Panc1 (cell line): ENCODE results near the gene TMEM151B. TPM values are rescaled to one million over a fixed set of nuclear protein-coding genes. Genes with fewer than 3 reads are reported as not detected.

Experiments
- ATAC-seq: fragments of 200-7000 bp; cut with Tn5 transposase; 2 replicates; pipeline ENCODE4 v1.9.1; 2020; ENCODE audit warnings: mild to moderate bottlenecking, moderate library complexity
- BruUV-seq: library from RNA; stranded (reverse); fragments of 400-500 nt; replicated peaks from 2 replicates; lab custom pipeline; 2021; lab: Mats Ljungman, UMichigan
- CTCF ChIA-PET: fragments of 300-600 bp; sonication (Branson Sonifier 250); formaldehyde crosslinking; loops from one replicate; lab custom pipeline; 2022; ENCODE audit warnings: antibody characterized with exemption; lab: Charles Lee
- POLR2A ChIA-PET: fragments of 300-600 bp; sonication (Branson Sonifier 250); formaldehyde crosslinking; loops from one replicate; lab custom pipeline; 2022; ENCODE audit warnings: antibody characterized with exemption; lab: Charles Lee
- DNase-seq: peaks from one replicate; pipeline ENCODE4 v3.0.0-alpha.2; 2010; ENCODE audit warnings: low read depth, low spot score
- H3K27ac ChIP-seq: 2 replicates; pipeline ENCODE4 v1.5.1; 2011; ENCODE audit warnings: mild to moderate bottlenecking, low read length, inconsistent platforms
- H3K27me3 ChIP-seq: fragments of 200-500 bp; sonication (Bioruptor generic); 2 replicates; pipeline ENCODE4 v1.6.0; 2014; ENCODE audit warnings: low read length, inconsistent platforms; ENCODE audit not compliant: control insufficient read depth, insufficient read depth
- H3K36me3 ChIP-seq: fragments of 200-500 bp; sonication (Bioruptor generic); 2 replicates; pipeline ENCODE4 v1.5.1; 2014; ENCODE audit warnings: inconsistent platforms, mild to moderate bottlenecking, low read length, moderate library complexity; ENCODE audit not compliant: control insufficient read depth, insufficient read depth
- H3K4me1 ChIP-seq: 2 replicates; pipeline ENCODE4 v1.5.1; 2011; ENCODE audit warnings: inconsistent platforms, mild to moderate bottlenecking, low read length, moderate library complexity; ENCODE audit not compliant: control insufficient read depth, insufficient read depth
- H3K4me3 ChIP-seq, 2 experiments: 2 replicates each; pipeline ENCODE4 v1.5.1; 2011 to 2012; ENCODE audit warnings: low read depth in 2 of 2, low read length in 2 of 2, mild to moderate bottlenecking in 2 of 2, inconsistent platforms in 1 of 2, moderate library complexity in 1 of 2
- H3K9me3 ChIP-seq: fragments of 200-500 bp; sonication (Bioruptor generic); 2 replicates; pipeline ENCODE4 v1.5.1; 2014; ENCODE audit warnings: low read depth, mild to moderate bottlenecking, inconsistent platforms, low read length, moderate library complexity; ENCODE audit not compliant: control insufficient read depth, insufficient read depth
- POLR2AphosphoS5 ChIP-seq: IDR thresholded peaks from 2 replicates; pipeline ENCODE4 v1.6.1; 2012; ENCODE audit warnings: mild to moderate bottlenecking, low read depth, low read length, moderate library complexity
- REST ChIP-seq, 2 experiments: IDR thresholded peaks; 2 replicates each; pipeline ENCODE4 v1.6.1; 2011 to 2012; ENCODE audit warnings: low read depth in 2 of 2, control low read depth in 1 of 2, low read length in 1 of 2, mild to moderate bottlenecking in 1 of 2, moderate library complexity in 1 of 2; ENCODE audit not compliant: insufficient read depth in 1 of 2
- SIN3A ChIP-seq: IDR thresholded peaks from 2 replicates; pipeline ENCODE4 v1.6.1; 2012; ENCODE audit warnings: low read depth, mild to moderate bottlenecking, low read length, moderate library complexity, borderline replicate concordance; ENCODE audit not compliant: insufficient read depth
- TCF7L2 ChIP-seq: IDR thresholded peaks from 2 replicates; pipeline ENCODE4 v1.6.1; 2011; ENCODE audit warnings: mild to moderate bottlenecking, low read depth, low read length, inconsistent platforms
- in situ Hi-C: cut with HindIII; loops from 2 replicates; pipeline ENCODE4 v1.10.0; 2016; ENCODE audit warnings: low sequenced_read_pairs, low pct_unique_long_range_greater_than_20kb
- intact Hi-C: fragments of 100-400 bp; cut with micrococcal nuclease; formaldehyde crosslinking; loops from one replicate; pipeline ENCODE4 v1.10.0; 2022; ENCODE audit not compliant: unreplicated experiment
- total RNA-seq: library from RNA; stranded (reverse); gene quantifications from one replicate; pipeline ENCODE4 v1.2.1, GENCODE V29; 2021; ENCODE audit not compliant: unreplicated experiment
- TF ChIP-seq, protein P1 (sequence below): fragments of 450-650 bp; IDR thresholded peaks from 2 replicates; pipeline ENCODE4 v1.5.1; 2017; ENCODE audit warnings: mild to moderate bottlenecking

TMEM151B gene
- total RNA-seq, 1 experiment from 2014 or later, result 0.18 TPM

- no peak for ATAC-seq
- H3K36me3 ChIP-seq, result no peaks in the 10 kb centered on the region; the same call in none of the 2 replicates
- peaks cover 5% of the 10 kb centered on the region for H3K27me3 ChIP-seq
- intact Hi-C loops (no loop called here), in situ Hi-C loops (no loop called here)
- no peak for DNase-seq
- no peaks in the 10 kb centered on the region for H3K9me3 ChIP-seq
- peak overlapping the region; percentile 73 for H3K27ac ChIP-seq
- TSS peak; percentile 83 for BruUV-seq
- peak overlapping the region; percentile 86 for H3K4me3 ChIP-seq
- ChIA-PET CTCF (no interaction called here), POLR2A (no interaction called here)
- no peak for TF ChIP-seq SIN3A
- TF ChIP-seq TCF7L2, result no peak
- TF ChIP-seq POLR2AphosphoS5, result no peak
- TF ChIP-seq REST (IDR thresholded peaks at IDR 0.05; ENCODE audit: insufficient read depth in 1 of 2, low read depth in 2 of 2, low read length in 1 of 2), result no peak
- TF ChIP-seq, protein P1, sequence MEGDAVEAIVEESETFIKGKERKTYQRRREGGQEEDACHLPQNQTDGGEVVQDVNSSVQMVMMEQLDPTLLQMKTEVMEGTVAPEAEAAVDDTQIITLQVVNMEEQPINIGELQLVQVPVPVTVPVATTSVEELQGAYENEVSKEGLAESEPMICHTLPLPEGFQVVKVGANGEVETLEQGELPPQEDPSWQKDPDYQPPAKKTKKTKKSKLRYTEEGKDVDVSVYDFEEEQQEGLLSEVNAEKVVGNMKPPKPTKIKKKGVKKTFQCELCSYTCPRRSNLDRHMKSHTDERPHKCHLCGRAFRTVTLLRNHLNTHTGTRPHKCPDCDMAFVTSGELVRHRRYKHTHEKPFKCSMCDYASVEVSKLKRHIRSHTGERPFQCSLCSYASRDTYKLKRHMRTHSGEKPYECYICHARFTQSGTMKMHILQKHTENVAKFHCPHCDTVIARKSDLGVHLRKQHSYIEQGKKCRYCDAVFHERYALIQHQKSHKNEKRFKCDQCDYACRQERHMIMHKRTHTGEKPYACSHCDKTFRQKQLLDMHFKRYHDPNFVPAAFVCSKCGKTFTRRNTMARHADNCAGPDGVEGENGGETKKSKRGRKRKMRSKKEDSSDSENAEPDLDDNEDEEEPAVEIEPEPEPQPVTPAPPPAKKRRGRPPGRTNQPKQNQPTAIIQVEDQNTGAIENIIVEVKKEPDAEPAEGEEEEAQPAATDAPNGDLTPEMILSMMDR, result no peak
- peaks cover 23% of the 10 kb centered on the region for H3K4me1 ChIP-seq
Measured at GRCh38 chr6:44264154-44265006, 5.9 kb upstream of the TMEM151B start.

- CTCF ChIA-PET, result no interaction called here
- no peaks in the 10 kb centered on the region; the same call in none of the 2 replicates for H3K36me3 ChIP-seq
- H3K4me3 ChIP-seq, result peak within 1 kb of the TSS; percentile 86
- in situ Hi-C loops, result no loop called here
- DNase-seq, result no peak
- H3K4me1 ChIP-seq, result peaks cover 23% of the 10 kb centered on the region
- TF ChIP-seq SIN3A, result peak; percentile 69; the same call in 1 of the 2 replicates
- TF ChIP-seq, protein P1, result peak; percentile 69
- no peak for TF ChIP-seq REST (IDR thresholded peaks at IDR 0.05; ENCODE audit: insufficient read depth in 1 of 2, low read depth in 2 of 2, low read length in 1 of 2)
- TF ChIP-seq POLR2AphosphoS5, result peak; percentile 89
- no peaks in the 10 kb centered on the region for H3K9me3 ChIP-seq
- POLR2A ChIA-PET, result no interaction called here
- no TSS peak for BruUV-seq
- intact Hi-C loops, result no loop called here
- peak within 1 kb of the TSS; percentile 79 for H3K27ac ChIP-seq
- peaks cover 12% of the 10 kb centered on the region for H3K27me3 ChIP-seq
- peak; percentile 86 for ATAC-seq
Measured at GRCh38 chr6:44265007-44265721, 5.1 kb upstream of the TMEM151B start, which contains the start of gene NFKBIE. NFKBIE (minus strand) TSS chr6:44265551; CDS start chr6:44265346, 205 bp downstream.
